ENCODE measurements around the gene GRM1.

The GRM1 gene

DNA sequence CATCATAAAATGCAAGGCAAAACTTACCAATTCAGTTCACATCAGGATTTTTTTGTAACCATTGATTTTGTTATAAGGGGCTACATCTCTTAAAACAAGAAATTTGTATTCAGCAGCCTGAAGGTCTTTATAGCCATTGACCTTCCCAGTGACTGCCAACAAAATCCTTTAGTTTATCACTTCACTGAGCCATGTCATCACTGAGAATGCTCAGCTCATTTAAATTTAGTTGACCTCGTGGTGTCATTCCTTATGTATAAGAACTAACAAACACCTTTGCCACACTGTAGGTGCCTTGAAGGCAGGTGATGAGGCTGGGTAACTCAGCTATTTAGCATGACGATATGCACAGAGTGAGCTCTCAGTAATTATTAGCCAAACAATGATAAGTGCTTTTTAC, 77.7 kb downstream of the GRM1 start:
- Mint-ChIP-seq H3K4me1 (no peaks in the 10 kb centered on the region), H3K4me3 (no peak overlapping the region), H3K27ac (ENCODE audit: low read depth) (no peak overlapping the region), H3K9me3 (peaks cover 21% of the 10 kb centered on the region), H3K36me3 (ENCODE audit: insufficient read depth) (no peaks in the 10 kb centered on the region), H3K27me3 (peaks cover 16% of the 10 kb centered on the region)
- ATAC-seq (replicated peaks; ENCODE audit: extremely low read depth, poor library complexity, severe bottlenecking), result no peak
- DNase-seq (ENCODE audit: low spot score in 2 of 2), result no peak

DNA sequence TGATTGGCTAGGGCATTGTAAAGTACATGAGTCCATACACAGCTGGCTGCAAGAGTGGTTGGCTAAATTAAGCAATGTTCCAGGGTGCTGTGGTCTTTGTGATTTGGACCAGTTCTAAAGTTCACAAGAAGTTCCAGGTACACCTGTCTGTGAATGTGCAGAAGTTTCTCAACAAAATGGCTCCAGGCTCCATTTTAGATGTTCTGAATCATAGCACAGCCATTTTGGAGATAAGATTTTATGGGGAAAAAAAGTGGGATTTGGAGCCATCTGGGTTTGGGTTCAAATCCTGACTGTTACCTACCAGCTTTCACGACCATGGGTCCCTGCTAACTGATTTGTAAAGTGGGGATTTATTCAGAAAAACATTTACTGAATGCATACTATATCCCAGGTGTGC, 82.1 kb downstream of the GRM1 start:
- peaks cover 17% of the 10 kb centered on the region for H3K9me3 Mint-ChIP-seq
- no peak overlapping the region for H3K27ac Mint-ChIP-seq (ENCODE audit: low read depth)
- ATAC-seq (replicated peaks; ENCODE audit: extremely low read depth, poor library complexity, severe bottlenecking) (no peak), DNase-seq (ENCODE audit: low spot score in 2 of 2) (no peak)
- peaks cover 9% of the 10 kb centered on the region for H3K27me3 Mint-ChIP-seq
- H3K36me3 Mint-ChIP-seq (ENCODE audit: insufficient read depth), result no peaks in the 10 kb centered on the region
- no peaks in the 10 kb centered on the region for H3K4me1 Mint-ChIP-seq
- H3K4me3 Mint-ChIP-seq, result no peak overlapping the region

DNA sequence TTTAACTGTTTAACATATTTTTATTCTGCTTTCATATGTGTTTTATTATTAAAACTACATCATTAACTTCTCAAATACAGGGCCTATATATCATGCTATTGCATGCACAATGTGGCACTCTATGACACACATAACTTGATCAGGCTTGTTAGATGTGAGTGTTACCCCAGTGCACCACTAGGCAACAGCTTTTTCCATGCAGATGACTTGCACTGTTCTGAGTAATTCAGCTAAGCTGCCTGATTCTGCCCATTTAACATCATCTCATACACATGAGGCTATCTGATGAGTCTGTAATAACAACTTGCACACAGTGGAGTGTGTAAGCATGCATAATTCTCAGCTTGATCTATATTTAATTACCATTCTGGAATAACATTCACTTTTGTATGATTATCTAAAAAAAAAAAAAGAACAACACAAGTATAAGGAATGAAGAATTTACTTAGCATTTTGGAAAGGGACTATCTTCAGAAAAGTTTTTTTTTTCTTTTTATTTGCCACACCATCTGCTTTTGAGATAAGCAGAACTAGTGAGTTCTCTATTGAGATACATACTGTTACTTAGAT, 83.1 kb downstream of the GRM1 start:
- H3K9me3 Mint-ChIP-seq, result peaks cover 17% of the 10 kb centered on the region
- H3K27ac Mint-ChIP-seq (ENCODE audit: low read depth), result no peak overlapping the region
- no peaks in the 10 kb centered on the region for H3K4me1 Mint-ChIP-seq
- H3K27me3 Mint-ChIP-seq, result peaks cover 9% of the 10 kb centered on the region
- no peaks in the 10 kb centered on the region for H3K36me3 Mint-ChIP-seq (ENCODE audit: insufficient read depth)
- no peak for ATAC-seq (replicated peaks; ENCODE audit: extremely low read depth, poor library complexity, severe bottlenecking)
- no peak overlapping the region for H3K4me3 Mint-ChIP-seq
- DNase-seq (ENCODE audit: low spot score in 2 of 2), result no peak

DNA sequence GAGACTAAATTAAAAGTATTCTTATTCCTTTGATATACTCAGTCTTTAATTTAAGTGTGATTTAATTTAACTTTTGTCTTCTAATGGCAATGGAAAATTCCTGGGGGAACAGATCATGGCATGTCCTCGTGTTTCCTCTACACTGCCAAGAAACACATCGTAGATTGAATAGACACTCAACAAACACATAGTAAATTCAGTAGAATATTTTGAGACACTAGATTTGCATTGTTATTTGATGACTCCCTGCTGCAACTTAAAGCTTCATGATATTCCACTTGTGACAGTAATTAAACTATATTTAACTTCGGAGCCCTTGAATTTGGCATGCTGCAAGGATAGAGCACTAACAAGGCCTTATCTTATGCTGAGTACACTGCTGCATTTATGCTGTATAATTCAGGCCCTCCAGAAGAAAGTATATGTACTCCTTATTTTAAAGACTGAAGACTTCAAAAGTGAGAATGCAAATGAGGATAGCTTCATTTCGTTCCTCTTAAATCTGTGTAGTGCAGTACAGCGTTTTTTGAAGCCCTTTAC, 84.3 kb downstream of the GRM1 start:
- peaks cover 17% of the 10 kb centered on the region for H3K9me3 Mint-ChIP-seq
- peaks cover 9% of the 10 kb centered on the region for H3K27me3 Mint-ChIP-seq
- H3K4me3 Mint-ChIP-seq, result no peak overlapping the region
- ATAC-seq (replicated peaks; ENCODE audit: extremely low read depth, poor library complexity, severe bottlenecking) (no peak), DNase-seq (ENCODE audit: low spot score in 2 of 2) (no peak)
- H3K27ac Mint-ChIP-seq (ENCODE audit: low read depth), result no peak overlapping the region
- no peaks in the 10 kb centered on the region for H3K36me3 Mint-ChIP-seq (ENCODE audit: insufficient read depth)
- H3K4me1 Mint-ChIP-seq, result no peaks in the 10 kb centered on the region

DNA sequence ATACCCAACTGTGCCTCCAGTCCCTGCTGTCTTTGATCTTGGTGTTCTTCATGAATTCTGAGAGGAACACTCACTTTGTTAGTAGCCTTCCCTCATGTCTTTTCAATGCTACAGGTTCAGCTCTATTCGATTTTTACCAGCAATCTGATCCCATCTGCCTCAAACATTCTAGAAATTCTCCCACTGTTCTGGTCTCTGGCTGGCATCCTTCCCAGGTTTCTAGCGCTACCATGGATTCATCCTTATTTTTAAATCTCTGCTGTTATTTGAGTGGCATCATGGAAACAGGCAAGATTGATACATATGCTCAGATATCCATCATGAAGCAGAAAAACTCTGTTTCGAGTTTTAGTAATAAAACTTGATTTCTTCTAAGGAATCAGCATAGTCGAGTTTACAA, 94.8 kb downstream of the GRM1 start:
- H3K4me1 Mint-ChIP-seq, result no peaks in the 10 kb centered on the region
- no peak overlapping the region for H3K4me3 Mint-ChIP-seq
- no peak for ATAC-seq (replicated peaks; ENCODE audit: extremely low read depth, poor library complexity, severe bottlenecking)

DNA sequence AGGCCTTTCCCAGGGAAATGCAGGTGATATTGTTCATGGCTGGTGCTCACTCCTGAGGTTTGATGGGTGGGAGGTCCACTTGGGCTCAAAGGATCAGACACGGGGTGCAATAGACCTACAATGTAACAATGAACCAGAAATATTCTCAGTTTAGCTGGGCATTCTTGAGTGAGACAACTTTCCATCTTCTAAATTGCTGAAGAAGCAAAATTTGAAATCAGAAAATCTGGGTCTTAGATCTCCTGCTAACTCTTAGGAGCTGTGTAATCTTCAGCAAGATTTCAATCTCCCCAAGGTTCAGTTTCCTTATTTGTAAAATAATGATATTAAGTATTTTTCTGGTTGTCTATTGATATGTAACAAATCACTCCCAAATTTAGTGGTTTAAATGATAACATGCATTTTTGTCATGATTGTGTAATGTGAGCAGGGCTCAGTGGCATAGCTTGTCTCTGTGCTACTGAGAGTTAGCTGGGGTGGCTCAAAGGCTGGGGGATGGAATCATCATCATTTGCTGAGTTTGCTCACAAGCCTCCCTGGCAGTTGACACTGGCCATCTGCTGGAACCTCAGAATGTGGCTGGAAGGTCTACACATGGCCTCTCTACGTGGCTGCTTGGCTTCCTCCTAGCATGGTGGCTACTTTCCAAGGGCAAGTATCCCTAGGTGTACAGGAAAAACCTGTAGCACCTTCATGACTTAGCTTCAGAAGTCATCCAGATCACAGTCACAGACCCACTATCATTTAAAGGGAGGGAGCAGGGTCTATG, 98.8 kb downstream of the GRM1 start:
- DNase-seq (ENCODE audit: low spot score in 2 of 2) (no peak), ATAC-seq (replicated peaks; ENCODE audit: extremely low read depth, poor library complexity, severe bottlenecking) (no peak)
- Mint-ChIP-seq H3K27ac (ENCODE audit: low read depth) (no peak overlapping the region), H3K9me3 (no peaks in the 10 kb centered on the region), H3K27me3 (no peaks in the 10 kb centered on the region), H3K4me3 (no peak overlapping the region), H3K36me3 (ENCODE audit: insufficient read depth) (no peaks in the 10 kb centered on the region), H3K4me1 (no peaks in the 10 kb centered on the region)

More for the DNA sequence above, 94.8 kb downstream of the GRM1 start:
- no peaks in the 10 kb centered on the region for H3K9me3 Mint-ChIP-seq
- peaks cover 9% of the 10 kb centered on the region for H3K27me3 Mint-ChIP-seq
- no peaks in the 10 kb centered on the region for H3K36me3 Mint-ChIP-seq (ENCODE audit: insufficient read depth)
- no peak overlapping the region for H3K27ac Mint-ChIP-seq (ENCODE audit: low read depth)
- no peak for DNase-seq (ENCODE audit: low spot score in 2 of 2)

DNA sequence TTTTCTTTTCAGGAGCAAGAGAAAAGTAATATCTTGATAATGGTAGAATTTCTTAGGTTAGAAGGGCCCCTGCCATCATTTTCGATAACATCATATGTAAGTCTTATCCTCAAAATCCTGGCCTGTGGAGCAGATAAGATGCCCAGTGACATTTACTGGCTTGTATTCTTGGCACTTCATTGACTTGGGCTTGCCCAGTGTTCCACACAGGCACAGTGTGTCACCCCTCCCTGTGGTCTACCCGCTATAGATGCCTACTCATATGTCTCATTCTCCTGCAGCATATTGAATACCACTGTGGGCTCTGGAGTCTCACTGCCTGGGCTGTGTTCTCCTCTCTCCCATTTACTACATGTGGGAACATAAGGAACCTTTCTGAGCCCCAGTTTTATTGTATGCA, 105.0 kb downstream of the GRM1 start:
- Mint-ChIP-seq H3K27ac (ENCODE audit: low read depth) (no peak overlapping the region), H3K27me3 (no peaks in the 10 kb centered on the region), H3K4me1 (no peaks in the 10 kb centered on the region), H3K9me3 (peaks cover 6% of the 10 kb centered on the region), H3K4me3 (no peak overlapping the region), H3K36me3 (ENCODE audit: insufficient read depth) (no peaks in the 10 kb centered on the region)
- ATAC-seq (replicated peaks; ENCODE audit: extremely low read depth, poor library complexity, severe bottlenecking) (no peak), DNase-seq (ENCODE audit: low spot score in 2 of 2) (no peak)

DNA sequence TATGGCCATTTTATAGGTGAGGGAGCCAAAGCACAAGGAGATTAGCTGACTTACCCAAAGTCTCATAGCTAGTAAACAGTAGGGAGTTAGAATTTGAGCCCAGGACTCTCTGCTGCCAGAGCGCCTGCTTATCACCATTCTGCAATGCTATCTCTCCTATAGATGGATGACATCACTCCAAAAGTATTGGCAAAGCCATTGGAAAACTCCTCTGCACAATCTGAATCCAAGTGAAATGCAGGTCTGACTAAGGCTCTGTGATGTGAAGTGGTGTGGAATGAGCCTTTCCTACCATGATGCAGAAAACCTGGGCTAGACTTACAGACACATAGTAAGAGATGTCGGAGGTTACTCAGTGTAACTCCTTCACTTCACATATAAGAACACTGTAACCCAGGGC, 106.3 kb downstream of the GRM1 start:
- H3K27me3 Mint-ChIP-seq, result no peaks in the 10 kb centered on the region
- no peak for ATAC-seq (replicated peaks; ENCODE audit: extremely low read depth, poor library complexity, severe bottlenecking)
- peaks cover 6% of the 10 kb centered on the region for H3K9me3 Mint-ChIP-seq
- no peaks in the 10 kb centered on the region for H3K4me1 Mint-ChIP-seq
- no peak overlapping the region for H3K27ac Mint-ChIP-seq (ENCODE audit: low read depth)
- H3K4me3 Mint-ChIP-seq, result no peak overlapping the region
- H3K36me3 Mint-ChIP-seq (ENCODE audit: insufficient read depth), result no peaks in the 10 kb centered on the region
- no peak for DNase-seq (ENCODE audit: low spot score in 2 of 2)

DNA sequence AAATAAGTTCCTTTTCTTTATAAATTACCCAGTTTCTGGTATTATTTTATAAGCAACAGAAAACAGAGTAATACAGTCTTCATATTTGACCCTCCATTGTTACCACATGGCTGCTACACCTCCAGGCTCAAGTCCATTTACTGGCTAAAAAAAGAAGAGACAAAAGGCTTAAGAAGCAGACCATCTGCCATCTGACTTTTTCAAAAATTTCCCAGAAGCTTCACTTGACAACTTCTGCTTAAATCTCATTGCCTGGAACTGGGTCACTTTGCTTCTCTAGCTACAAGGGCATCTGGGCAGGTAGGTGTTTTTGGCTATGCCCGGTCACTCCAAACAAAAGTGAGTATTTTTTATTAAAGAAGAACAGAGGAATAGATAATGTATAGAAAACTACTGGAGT, 118.0 kb downstream of the GRM1 start:
- Mint-ChIP-seq H3K27me3 (peaks cover 2% of the 10 kb centered on the region), H3K4me3 (no peak overlapping the region), H3K9me3 (no peaks in the 10 kb centered on the region), H3K4me1 (no peaks in the 10 kb centered on the region), H3K27ac (ENCODE audit: low read depth) (no peak overlapping the region), H3K36me3 (ENCODE audit: insufficient read depth) (no peaks in the 10 kb centered on the region)
- ATAC-seq (replicated peaks; ENCODE audit: extremely low read depth, poor library complexity, severe bottlenecking), result no peak
- no peak for DNase-seq (ENCODE audit: low spot score in 2 of 2)

DNA sequence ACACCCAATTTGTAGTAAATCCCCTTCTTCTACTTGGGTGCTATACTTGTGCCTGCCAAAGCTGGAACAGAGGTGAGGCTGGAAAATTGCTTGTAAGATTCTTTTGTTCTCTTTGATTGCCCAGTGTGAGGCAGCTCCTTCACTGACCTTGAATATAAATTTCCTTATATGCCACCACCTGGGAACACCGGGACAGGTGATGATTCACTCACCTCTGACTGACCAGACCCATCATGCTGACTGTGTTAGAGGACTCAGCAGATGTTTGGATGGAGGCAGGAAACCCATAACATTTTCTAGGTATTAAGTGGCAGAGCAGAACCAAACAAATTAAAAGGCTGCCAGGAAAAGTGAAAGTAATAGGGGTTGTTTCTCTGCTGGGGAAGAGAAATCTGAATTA, 120.9 kb downstream of the GRM1 start:
- DNase-seq (ENCODE audit: low spot score in 2 of 2), result no peak
- no peak overlapping the region for H3K27ac Mint-ChIP-seq (ENCODE audit: low read depth)

DNA sequence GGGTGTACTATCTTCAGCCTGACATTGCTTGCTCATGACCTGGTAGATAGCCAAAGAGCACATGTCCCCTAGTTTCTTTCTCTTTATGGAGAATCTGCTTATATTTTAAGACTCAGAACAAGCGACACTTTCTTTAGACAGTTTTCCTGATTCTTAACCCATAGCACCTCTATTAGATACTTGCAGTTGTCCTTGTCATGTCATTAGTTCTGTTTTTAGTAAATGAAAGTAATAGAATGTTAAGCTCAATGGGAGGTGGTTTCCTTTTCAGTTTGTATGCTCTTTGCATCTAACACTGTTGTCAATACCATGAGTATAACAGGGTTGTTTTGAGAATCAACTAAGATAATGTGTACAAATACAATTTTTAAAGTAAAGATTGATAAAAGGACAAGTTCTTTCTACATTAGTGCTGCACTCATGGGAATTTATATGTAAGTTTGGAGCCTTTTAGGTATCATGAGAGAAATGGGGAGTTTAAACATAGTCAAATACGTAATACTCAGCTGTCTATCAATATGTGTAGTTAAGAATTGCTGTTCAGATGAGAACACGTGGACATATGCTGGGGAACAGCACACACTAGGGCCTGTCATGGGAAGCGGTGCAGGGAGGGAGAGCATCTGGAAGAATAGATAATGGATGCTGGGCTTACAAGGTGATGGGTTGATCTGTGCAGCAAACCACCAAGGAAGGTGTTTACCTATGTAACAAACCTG, 124.3 kb downstream of the GRM1 start:
- ATAC-seq (replicated peaks; ENCODE audit: extremely low read depth, poor library complexity, severe bottlenecking), result no peak
- peaks cover 5% of the 10 kb centered on the region for H3K9me3 Mint-ChIP-seq

More for the DNA sequence above, 120.9 kb downstream of the GRM1 start:
- Mint-ChIP-seq H3K36me3 (ENCODE audit: insufficient read depth) (no peaks in the 10 kb centered on the region), H3K27me3 (no peaks in the 10 kb centered on the region), H3K9me3 (peaks cover 5% of the 10 kb centered on the region), H3K4me3 (no peak overlapping the region), H3K4me1 (peaks cover 5% of the 10 kb centered on the region)
- no peak for ATAC-seq (replicated peaks; ENCODE audit: extremely low read depth, poor library complexity, severe bottlenecking)

DNA sequence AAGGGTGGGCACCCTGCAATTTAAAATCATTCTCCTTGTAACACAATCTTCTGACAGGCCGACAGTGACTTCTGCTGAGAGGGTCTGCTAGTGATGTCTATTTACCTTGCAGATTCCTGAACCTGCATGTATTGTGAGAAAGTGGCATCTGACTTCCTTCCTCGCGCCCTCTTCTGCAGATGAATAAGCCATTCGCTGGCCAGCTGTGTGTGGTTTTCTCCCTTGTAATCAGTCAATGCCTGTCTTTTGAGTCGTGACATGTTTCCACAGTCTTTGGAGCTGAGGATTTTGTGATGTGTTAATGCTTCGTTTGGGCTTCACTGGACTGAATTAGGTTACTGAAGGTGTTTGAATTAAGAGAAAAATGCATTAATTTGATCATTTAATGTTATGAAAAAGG, 125.3 kb downstream of the GRM1 start:
- Mint-ChIP-seq H3K27me3 (no peaks in the 10 kb centered on the region), H3K4me3 (no peak overlapping the region), H3K27ac (ENCODE audit: low read depth) (no peak overlapping the region), H3K9me3 (peaks cover 5% of the 10 kb centered on the region), H3K4me1 (peaks cover 5% of the 10 kb centered on the region), H3K36me3 (ENCODE audit: insufficient read depth) (no peaks in the 10 kb centered on the region)
- ATAC-seq (replicated peaks; ENCODE audit: extremely low read depth, poor library complexity, severe bottlenecking), result no peak
- DNase-seq (ENCODE audit: low spot score in 2 of 2), result no peak

More for the DNA sequence above, 124.3 kb downstream of the GRM1 start:
- peaks cover 5% of the 10 kb centered on the region for H3K4me1 Mint-ChIP-seq
- no peak overlapping the region for H3K27ac Mint-ChIP-seq (ENCODE audit: low read depth)
- no peaks in the 10 kb centered on the region for H3K27me3 Mint-ChIP-seq
- no peaks in the 10 kb centered on the region for H3K36me3 Mint-ChIP-seq (ENCODE audit: insufficient read depth)
- no peak for DNase-seq (ENCODE audit: low spot score in 2 of 2)
- H3K4me3 Mint-ChIP-seq, result no peak overlapping the region

DNA sequence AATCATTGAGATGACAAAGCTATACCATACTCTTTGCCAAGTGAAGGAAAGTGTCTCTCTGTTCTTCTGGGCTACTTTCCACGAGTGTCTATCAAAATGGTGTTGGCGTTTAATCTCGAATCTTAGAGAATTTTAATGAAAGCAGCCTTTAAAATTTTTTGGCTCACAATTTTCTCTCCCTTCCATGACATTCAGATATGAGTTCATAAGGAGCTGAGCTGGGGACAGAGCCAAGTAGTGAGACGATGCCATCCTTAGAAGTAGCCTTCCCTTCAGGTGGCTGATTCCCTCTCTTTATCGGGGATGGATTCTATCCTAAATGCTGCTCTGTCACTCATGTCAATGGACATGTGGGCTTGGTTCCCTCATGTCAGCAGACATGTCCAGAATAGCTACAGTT, 132.8 kb downstream of the GRM1 start:
- no peaks in the 10 kb centered on the region for H3K9me3 Mint-ChIP-seq
- ATAC-seq (replicated peaks; ENCODE audit: extremely low read depth, poor library complexity, severe bottlenecking) (no peak), DNase-seq (ENCODE audit: low spot score in 2 of 2) (no peak)
- no peak overlapping the region for H3K27ac Mint-ChIP-seq (ENCODE audit: low read depth)
- H3K4me1 Mint-ChIP-seq, result no peaks in the 10 kb centered on the region
- no peak overlapping the region for H3K4me3 Mint-ChIP-seq
- no peaks in the 10 kb centered on the region for H3K27me3 Mint-ChIP-seq
- no peaks in the 10 kb centered on the region for H3K36me3 Mint-ChIP-seq (ENCODE audit: insufficient read depth)
